HCT116 (cell line): ENCODE measurements around the gene BARX1. TPM values are rescaled to one million over a fixed set of nuclear protein-coding genes. Genes with fewer than 3 reads are reported as not detected.

Experiments
- ATAC-seq: fragments of 200-7000 bp; cut with Tn5 transposase; 2 replicates; pipeline ENCODE4 v1.9.1; 2020; ENCODE audit warnings: mild to moderate bottlenecking, moderate library complexity
- BruUV-seq: library from RNA; stranded (reverse); fragments of 400-500 nt; replicated peaks from 2 replicates; lab custom pipeline; 2021; lab: Mats Ljungman, UMichigan
- CTCF ChIA-PET: fragments of 300-600 bp; sonication (Branson Sonifier 250); formaldehyde crosslinking; loops from one replicate; lab custom pipeline; 2021; ENCODE audit warnings: antibody characterized with exemption; lab: Charles Lee
- POLR2A ChIA-PET: fragments of 300-600, 350-600 bp; sonication (Branson Sonifier 250); formaldehyde crosslinking; loops from one replicate; lab custom pipeline; 2021; ENCODE audit warnings: antibody characterized with exemption; lab: Charles Lee
- RAD21 ChIA-PET, 2 experiments: fragments of 300-600 bp; sonication (Branson Sonifier 250); formaldehyde crosslinking; loops; one replicate each; lab custom pipeline; 2023; ENCODE audit warnings: low total read pairs in 2 of 2; ENCODE audit not compliant: uncharacterized antibody in 2 of 2, unreplicated experiment in 2 of 2, low non-redundant PET in 1 of 2; lab: Charles Lee
- DNase-seq: peaks from one replicate; pipeline ENCODE4 v3.0.0-alpha.2; 2010; ENCODE audit warnings: low read depth, low spot score
- H2AFZ ChIP-seq: fragments of 200-600 bp; shearing (Covaris generic), sonication (generic); 2 replicates; pipeline ENCODE4 v1.6.1; 2017; ENCODE audit warnings: low read depth, mixed run types, mixed read lengths, antibody characterized with exemption, low read length; ENCODE audit not compliant: poor library complexity, severe bottlenecking
- H3K27ac ChIP-seq: 2 replicates; pipeline ENCODE4 v1.5.1; 2012; ENCODE audit warnings: low read depth, low read length
- H3K27me3 ChIP-seq: fragments of 200-600 bp; sonication (generic); 2 replicates; pipeline ENCODE4 v1.6.1; 2016; ENCODE audit warnings: mixed run types, low read length, mixed read lengths; ENCODE audit not compliant: insufficient read depth
- H3K36me3 ChIP-seq, 2 experiments: fragments of 200-500 bp in 1 of 2; fragments of 200-600 bp in 1 of 2; sonication (Bioruptor generic) in 1 of 2; sonication (generic) in 1 of 2; 2 replicates each; pipeline versions ENCODE4 v1.5.1 to v1.6.1; 2014 to 2016; ENCODE audit warnings: low read length in 2 of 2, inconsistent platforms in 1 of 2, mixed read lengths in 1 of 2, mixed run types in 1 of 2; ENCODE audit not compliant: insufficient read depth in 2 of 2, control insufficient read depth in 1 of 2
- H3K4me1 ChIP-seq, 2 experiments: fragments of 200-600 bp in 1 of 2; sonication (generic) in 1 of 2; 2 replicates each; pipeline versions ENCODE4 v1.5.1 to v1.6.1; 2012 to 2017; ENCODE audit warnings: low read length in 2 of 2, inconsistent platforms in 1 of 2, mild to moderate bottlenecking in 1 of 2, mixed read lengths in 1 of 2, mixed run types in 1 of 2, moderate library complexity in 1 of 2; ENCODE audit not compliant: insufficient read depth in 2 of 2, control insufficient read depth in 1 of 2
- H3K4me2 ChIP-seq: fragments of 200-600 bp; sonication (generic); 2 replicates; pipeline ENCODE4 v1.6.1; 2017; ENCODE audit warnings: mixed run types, low read length, mixed read lengths
- H3K4me3 ChIP-seq, 2 experiments: fragments of 200-600 bp in 1 of 2; sonication (generic) in 1 of 2; replicated peaks in 1 of 2; 2 replicates each; pipeline ENCODE4 v1.5.1; 2011 to 2016; ENCODE audit warnings: low read length in 2 of 2, control low read depth in 1 of 2, low read depth in 1 of 2, mild to moderate bottlenecking in 1 of 2, mixed read lengths in 1 of 2, mixed run types in 1 of 2
- H3K79me2 ChIP-seq: fragments of 200-600 bp; sonication (generic); 2 replicates; pipeline ENCODE4 v1.6.1; 2017; ENCODE audit warnings: mild to moderate bottlenecking, mixed run types, low read length, moderate library complexity, mixed read lengths; ENCODE audit not compliant: insufficient read depth
- H3K9ac ChIP-seq: fragments of 200-600 bp; sonication (generic); 2 replicates; pipeline ENCODE4 v1.6.1; 2016; ENCODE audit warnings: low read length, mixed read lengths
- H3K9me2 ChIP-seq: fragments of 200-600 bp; sonication (generic), shearing (Covaris generic); 2 replicates; pipeline ENCODE4 v1.6.1; 2017; ENCODE audit warnings: mixed run types, mild to moderate bottlenecking, moderate library complexity; ENCODE audit not compliant: insufficient read depth
- H3K9me3 ChIP-seq, 2 experiments: fragments of 200-500 bp in 1 of 2; fragments of 200-600 bp in 1 of 2; sonication (Bioruptor generic) in 1 of 2; sonication (generic) in 1 of 2; 2 replicates each; pipeline ENCODE4 v1.6.1; 2014 to 2017; ENCODE audit warnings: low read length in 2 of 2, mixed read lengths in 2 of 2, inconsistent platforms in 1 of 2, low read depth in 1 of 2, mild to moderate bottlenecking in 1 of 2, mixed run types in 1 of 2, moderate library complexity in 1 of 2; ENCODE audit not compliant: control insufficient read depth in 1 of 2, insufficient read depth in 1 of 2
- H4K20me1 ChIP-seq: fragments of 200-600 bp; sonication (generic), shearing (Covaris generic); 2 replicates; pipeline ENCODE4 v1.6.1; 2017; ENCODE audit warnings: mixed run types, mild to moderate bottlenecking, moderate library complexity; ENCODE audit not compliant: insufficient read depth
- CBX3 ChIP-seq: IDR thresholded peaks from 2 replicates; pipeline ENCODE4 v1.6.1; 2012; ENCODE audit warnings: low read depth
- CEBPB ChIP-seq: IDR thresholded peaks from 2 replicates; pipeline ENCODE4 v1.6.1; 2012; ENCODE audit warnings: low read depth
- EGR1 ChIP-seq: IDR thresholded peaks from 2 replicates; pipeline ENCODE4 v1.6.1; 2012; ENCODE audit warnings: low read depth
- ELF1 ChIP-seq: IDR thresholded peaks from 2 replicates; pipeline ENCODE4 v1.6.1; 2012; ENCODE audit warnings: low read depth, borderline replicate concordance
- EZH2phosphoT487 ChIP-seq: fragments of 200-600 bp; IDR thresholded peaks from 2 replicates; pipeline ENCODE4 v1.6.1; 2018; ENCODE audit warnings: antibody characterized with exemption, borderline replicate concordance
- MAX ChIP-seq: IDR thresholded peaks from 2 replicates; pipeline ENCODE4 v1.6.1; 2012
- POLR2A ChIP-seq: IDR thresholded peaks from 2 replicates; pipeline ENCODE4 v1.7.0; 2011; ENCODE audit warnings: borderline replicate concordance; ENCODE audit not compliant: insufficient read depth, insufficient read length; ENCODE audit errors: extremely low read depth
- RAD21 ChIP-seq: IDR thresholded peaks from 2 replicates; pipeline ENCODE4 v1.6.1; 2012; ENCODE audit warnings: low read depth, mild to moderate bottlenecking
- SIN3A ChIP-seq: IDR thresholded peaks from 2 replicates; pipeline ENCODE4 v1.6.1; 2012; ENCODE audit warnings: low read depth
- TCF7L2 ChIP-seq: IDR thresholded peaks from 2 replicates; pipeline ENCODE4 v1.7.0; 2011; ENCODE audit warnings: borderline replicate concordance, inconsistent platforms; ENCODE audit not compliant: insufficient read depth, insufficient read length; ENCODE audit errors: extremely low read depth
- YY1 ChIP-seq: IDR thresholded peaks from 2 replicates; pipeline ENCODE4 v1.6.1; 2011; ENCODE audit warnings: low read length, low read depth, moderate library complexity, mild to moderate bottlenecking; ENCODE audit not compliant: insufficient replicate concordance; ENCODE audit errors: extremely low read depth
- intact Hi-C: fragments of 100-400 bp; cut with micrococcal nuclease; formaldehyde crosslinking; loops from 2 replicates; pipeline ENCODE4 v1.10.0; 2022
- total RNA-seq: library from RNA; stranded (reverse); gene quantifications from one replicate; pipeline ENCODE4 v1.2.1, GENCODE V29; 2021; ENCODE audit not compliant: unreplicated experiment

Gene BARX1
- total RNA-seq, 1 experiment from 2014 or later: not detected

DNA sequence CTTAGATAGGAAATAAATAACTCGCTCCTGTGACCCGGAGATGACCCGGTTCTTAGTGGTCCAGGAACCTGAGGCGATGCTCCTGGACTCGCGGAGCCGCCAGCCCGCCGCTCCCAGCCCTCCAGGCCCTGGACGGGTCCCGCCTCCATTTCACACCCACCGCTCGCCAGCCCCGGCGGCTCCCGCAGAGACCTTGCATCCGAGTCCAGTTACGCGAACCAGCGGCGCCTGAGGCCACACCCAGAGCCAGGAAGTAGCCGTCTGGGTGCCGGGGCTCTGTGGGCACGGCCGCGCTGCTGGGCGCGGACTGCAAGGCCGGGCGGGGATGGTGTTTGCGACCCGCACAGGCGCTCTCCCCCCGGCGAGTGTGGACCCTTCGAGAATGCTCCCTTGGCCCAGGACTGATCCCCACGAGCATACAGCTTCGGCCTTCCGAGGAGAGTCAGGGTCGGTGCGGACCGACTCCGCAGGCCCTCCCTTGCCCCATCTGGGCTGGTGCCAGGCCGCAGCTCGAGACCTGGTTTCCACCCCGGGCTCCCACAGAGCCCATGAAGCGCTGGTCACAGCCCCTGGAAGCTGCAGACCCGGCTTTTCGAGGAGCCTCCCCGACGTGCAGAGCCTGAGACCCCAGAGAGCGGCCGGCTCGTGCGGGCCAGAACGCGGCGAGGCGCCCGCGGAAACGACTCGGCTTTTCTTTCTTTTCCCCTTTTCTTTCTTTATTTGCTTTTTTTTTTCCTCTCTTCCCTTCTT lies 5.2 kb upstream of the BARX1 start:
- peaks cover 0 to 6% of the 10 kb centered on the region in 2 experiments; a peak in 1 of 4 replicates for H3K4me1 ChIP-seq
- CTCF ChIA-PET: no interaction called here
- no peak for ATAC-seq
- no peak overlapping the region for H3K4me3 ChIP-seq
- H3K27me3 ChIP-seq: no peaks in the 10 kb centered on the region
- no peaks in the 10 kb centered on the region for H3K79me2 ChIP-seq
- no peak for DNase-seq
- no TSS peak for BruUV-seq
- no peak overlapping the region for H3K27ac ChIP-seq
- no peak overlapping the region for H3K9ac ChIP-seq
- intact Hi-C loops: no loop called here
- H3K4me2 ChIP-seq: no peak overlapping the region
- POLR2A ChIA-PET: no interaction called here
- no peak overlapping the region for H2AFZ ChIP-seq
- no peaks in the 10 kb centered on the region for H3K9me2 ChIP-seq
- H3K36me3 ChIP-seq: no peaks in the 10 kb centered on the region
- H4K20me1 ChIP-seq: no peaks in the 10 kb centered on the region
- no peaks in the 10 kb centered on the region for H3K9me3 ChIP-seq
- TF ChIP-seq MAX (no peak), CEBPB (no peak), POLR2A (no peak), EZH2phosphoT487 (no peak)
- RAD21 ChIA-PET: no interaction called here

GRCh38 chr9:93959739-93960154 lies 4.6 kb upstream of the BARX1 start:
- DNase-seq (no peak), ATAC-seq (no peak)
- no peak for TF ChIP-seq TCF7L2
- no peak for TF ChIP-seq ELF1
- TF ChIP-seq CBX3: no peak
- no peak for TF ChIP-seq RAD21
- TF ChIP-seq EGR1: no peak
- no peak for TF ChIP-seq YY1
- TF ChIP-seq SIN3A: no peak
- ChIA-PET RAD21 (no interaction called here), CTCF (no interaction called here), POLR2A (no interaction called here)
- Histone ChIP-seq H3K4me2 (no peak overlapping the region), H4K20me1 (no peaks in the 10 kb centered on the region), H2AFZ (no peak overlapping the region), H3K79me2 (no peaks in the 10 kb centered on the region), H3K4me3 (no peak overlapping the region), H3K27ac (no peak overlapping the region), H3K4me1 (peaks cover 0 to 6% of the 10 kb centered on the region in 2 experiments; a peak in 1 of 4 replicates), H3K9ac (no peak overlapping the region), H3K9me3 (no peaks in the 10 kb centered on the region), H3K27me3 (no peaks in the 10 kb centered on the region), H3K36me3 (no peaks in the 10 kb centered on the region), H3K9me2 (no peaks in the 10 kb centered on the region)
- BruUV-seq: no TSS peak
- intact Hi-C loops: no loop called here
